H9 (cell line): Measurements from ENCODE around the gene TOR3A. TPM values are rescaled to one million over a fixed set of nuclear protein-coding genes. Genes with fewer than 3 reads are reported as not detected.

Experiments used
- DNase-seq: peaks from one replicate; pipeline ENCODE4 v3.0.0-alpha.2; 2017
- H2AFZ ChIP-seq: one replicate; pipeline ENCODE4 v1.6.1; 2013; ENCODE audit warnings: mild to moderate bottlenecking, low read length, control low read depth, moderate library complexity
- H2AK5ac ChIP-seq: 2 replicates; pipeline ENCODE4 v1.6.1; 2013; ENCODE audit warnings: low read length, control low read depth, mixed read lengths; ENCODE audit not compliant: insufficient read length
- H2BK120ac ChIP-seq: one replicate; pipeline ENCODE4 v1.6.1; 2013; ENCODE audit warnings: low read depth, mild to moderate bottlenecking, low read length, control low read depth, inconsistent platforms; ENCODE audit not compliant: poor library complexity, severe bottlenecking
- H2BK12ac ChIP-seq: 2 replicates; pipeline ENCODE4 v1.6.1; 2013; ENCODE audit warnings: low read length, control low read depth, mixed read lengths, low read depth; ENCODE audit not compliant: insufficient read length
- H2BK15ac ChIP-seq: 2 replicates; pipeline ENCODE4 v1.6.1; 2013; ENCODE audit warnings: low read depth, low read length, control low read depth
- H2BK20ac ChIP-seq: one replicate; pipeline ENCODE4 v1.6.1; 2013; ENCODE audit warnings: low read depth, mild to moderate bottlenecking, low read length, control low read depth, inconsistent platforms; ENCODE audit not compliant: poor library complexity, severe bottlenecking
- H2BK5ac ChIP-seq: 2 replicates; pipeline ENCODE4 v1.6.1; 2013; ENCODE audit warnings: low read length, control low read depth, mixed read lengths; ENCODE audit not compliant: insufficient read length
- H3K14ac ChIP-seq: 2 replicates; pipeline ENCODE4 v1.6.1; 2013; ENCODE audit warnings: low read length, control low read depth; ENCODE audit not compliant: insufficient read depth
- H3K18ac ChIP-seq: 2 replicates; pipeline ENCODE4 v1.6.1; 2013; ENCODE audit warnings: low read depth, mild to moderate bottlenecking, mixed read lengths, low read length, control low read depth; ENCODE audit not compliant: insufficient read length
- H3K23ac ChIP-seq: 2 replicates; pipeline ENCODE4 v1.6.1; 2013; ENCODE audit warnings: low read length, control low read depth, mixed read lengths, low read depth; ENCODE audit not compliant: insufficient read length
- H3K23me2 ChIP-seq: 2 replicates; pipeline ENCODE4 v1.6.1; 2013; ENCODE audit warnings: low read depth, mild to moderate bottlenecking, mixed read lengths, low read length, control low read depth; ENCODE audit not compliant: insufficient read length, poor library complexity, severe bottlenecking
- H3K27ac ChIP-seq: 2 replicates; pipeline ENCODE4 v1.5.1; 2013; ENCODE audit warnings: low read length, control low read depth, mixed read lengths, low read depth; ENCODE audit not compliant: insufficient read length
- H3K27me3 ChIP-seq: 2 replicates; pipeline ENCODE4 v1.6.1; 2013; ENCODE audit warnings: low read length, control low read depth, inconsistent platforms; ENCODE audit not compliant: insufficient read depth
- H3K4ac ChIP-seq: 2 replicates; pipeline ENCODE4 v1.6.1; 2013; ENCODE audit warnings: low read depth, mild to moderate bottlenecking, control low read depth, inconsistent platforms, low read length, moderate library complexity
- H3K4me1 ChIP-seq: 2 replicates; pipeline ENCODE4 v1.6.1; 2013; ENCODE audit warnings: low read length, control low read depth, inconsistent platforms; ENCODE audit not compliant: insufficient read depth
- H3K4me2 ChIP-seq: 2 replicates; pipeline ENCODE4 v1.6.1; 2013; ENCODE audit warnings: low read length, control low read depth, mixed read lengths; ENCODE audit not compliant: insufficient read length, insufficient read depth
- H3K56ac ChIP-seq: 2 replicates; pipeline ENCODE4 v1.6.1; 2013; ENCODE audit warnings: low read depth, mild to moderate bottlenecking, mixed read lengths, low read length, control low read depth; ENCODE audit not compliant: insufficient read length
- H3K79me1 ChIP-seq: 2 replicates; pipeline ENCODE4 v1.6.1; 2013; ENCODE audit warnings: low read depth, mild to moderate bottlenecking, moderate library complexity, low read length, control low read depth, inconsistent platforms; ENCODE audit not compliant: insufficient read depth, poor library complexity, severe bottlenecking
- H3K79me2 ChIP-seq: 2 replicates; pipeline ENCODE4 v1.6.1; 2013; ENCODE audit warnings: low read length, control low read depth, inconsistent platforms; ENCODE audit not compliant: insufficient read depth
- H3K9ac ChIP-seq: 2 replicates; pipeline ENCODE4 v1.6.1; 2013; ENCODE audit warnings: low read length, control low read depth, mixed read lengths; ENCODE audit not compliant: insufficient read length; ENCODE audit errors: extremely low read depth
- H3K9me3 ChIP-seq: one replicate; pipeline ENCODE4 v1.6.1; 2013; ENCODE audit warnings: low read depth, low read length, inconsistent platforms; ENCODE audit not compliant: control insufficient read depth
- H3T11ph ChIP-seq: one replicate; pipeline ENCODE4 v1.6.1; 2013; ENCODE audit warnings: mild to moderate bottlenecking, low read length, control low read depth, inconsistent platforms
- H4K20me1 ChIP-seq: one replicate; pipeline ENCODE4 v1.6.1; 2013; ENCODE audit not compliant: control insufficient read depth, insufficient read length, insufficient read depth
- H4K5ac ChIP-seq: 2 replicates; pipeline ENCODE4 v1.6.1; 2013; ENCODE audit warnings: low read depth, mild to moderate bottlenecking, mixed read lengths, low read length, control low read depth; ENCODE audit not compliant: insufficient read length
- H4K8ac ChIP-seq: replicated peaks from 2 replicates; pipeline ENCODE4 v1.6.1; 2013; ENCODE audit warnings: low read length, control low read depth, mixed read lengths, low read depth; ENCODE audit not compliant: insufficient read length
- H4K91ac ChIP-seq: 2 replicates; pipeline ENCODE4 v1.6.1; 2013; ENCODE audit warnings: low read depth, mild to moderate bottlenecking, moderate library complexity, mixed read lengths, low read length, control low read depth; ENCODE audit not compliant: insufficient read length
- H3K27ac Mint-ChIP-seq, 3 experiments: 2 replicates in 2 of 3; 3 replicates in 1 of 3; pipeline ENCODE4 v1.8.0; 2020 to 2021; ENCODE audit warnings: mixed read lengths in 3 of 3, mild to moderate bottlenecking in 1 of 3, moderate library complexity in 1 of 3
- H3K27me3 Mint-ChIP-seq: 2 replicates; pipeline ENCODE4 v1.8.0; 2021; ENCODE audit warnings: low read depth, mild to moderate bottlenecking, moderate library complexity, mixed read lengths
- H3K36me3 Mint-ChIP-seq, 3 experiments: 2 replicates in 2 of 3; 3 replicates in 1 of 3; pipeline ENCODE4 v1.8.0; 2020 to 2021; ENCODE audit warnings: low read depth in 3 of 3, mixed read lengths in 3 of 3; ENCODE audit not compliant: insufficient read depth in 1 of 3
- H3K4me1 Mint-ChIP-seq, 2 experiments: 2 replicates each; pipeline ENCODE4 v1.8.0; 2020; ENCODE audit warnings: mixed read lengths in 2 of 2
- H3K4me3 Mint-ChIP-seq, 2 experiments: 2 replicates in 1 of 2; 3 replicates in 1 of 2; pipeline ENCODE4 v1.8.0; 2020 to 2021; ENCODE audit warnings: mild to moderate bottlenecking in 2 of 2, mixed read lengths in 2 of 2, moderate library complexity in 1 of 2
- H3K9me3 Mint-ChIP-seq, 2 experiments: 2 replicates in 1 of 2; 3 replicates in 1 of 2; pipeline ENCODE4 v1.8.0; 2020; ENCODE audit warnings: mild to moderate bottlenecking in 2 of 2, mixed read lengths in 2 of 2, moderate library complexity in 1 of 2
- WGBS: extraction: QIAGEN DNeasy Blood & Tissue Kit; methylation state at CpG from one replicate; pipeline ENCODE4 v1.1.7; 2013; ENCODE audit warnings: missing lambda C conversion rate, low lambda C conversion rate, mixed read lengths; ENCODE audit not compliant: insufficient read length; ENCODE audit errors: extremely low coverage; 5-methylcytosine and 5-hydroxymethylcytosine counted together
- total RNA-seq: library from RNA; stranded (reverse); gene quantifications from 2 replicates; pipeline ENCODE4 v1.2.1, GENCODE V29; 2021
- TF ChIP-seq, protein P1 (sequence below): fragments of 200-600 bp; sonication (generic); conservative IDR thresholded peaks from 3 replicates; pipeline ENCODE4 v1.8.0; 2021; ENCODE audit warnings: antibody characterized with exemption, mild to moderate bottlenecking

The TOR3A gene
- total RNA-seq, 1 experiment from 2014 or later: 27.3 TPM

- no peak overlapping the region for H3K9ac ChIP-seq
- no peaks in the 10 kb centered on the region for H3K9me3 Mint-ChIP-seq
- no peaks in the 10 kb centered on the region for H3K79me2 ChIP-seq
- no peaks in the 10 kb centered on the region for H3K79me1 ChIP-seq
- H4K91ac ChIP-seq: no peak overlapping the region
- no peak overlapping the region for H4K5ac ChIP-seq
- no peak overlapping the region for H3K56ac ChIP-seq
- no CpG with 5 or more reads among the region's 1 CpG for whole genome bisulfite sequencing
- no peaks in the 10 kb centered on the region for H3K27me3 ChIP-seq
- H3K23me2 ChIP-seq: no peaks in the 10 kb centered on the region
- no peak overlapping the region for H3K4ac ChIP-seq
- no peak overlapping the region for H2BK5ac ChIP-seq
- H3K4me2 ChIP-seq: no peak overlapping the region
- TF ChIP-seq, protein P1, sequence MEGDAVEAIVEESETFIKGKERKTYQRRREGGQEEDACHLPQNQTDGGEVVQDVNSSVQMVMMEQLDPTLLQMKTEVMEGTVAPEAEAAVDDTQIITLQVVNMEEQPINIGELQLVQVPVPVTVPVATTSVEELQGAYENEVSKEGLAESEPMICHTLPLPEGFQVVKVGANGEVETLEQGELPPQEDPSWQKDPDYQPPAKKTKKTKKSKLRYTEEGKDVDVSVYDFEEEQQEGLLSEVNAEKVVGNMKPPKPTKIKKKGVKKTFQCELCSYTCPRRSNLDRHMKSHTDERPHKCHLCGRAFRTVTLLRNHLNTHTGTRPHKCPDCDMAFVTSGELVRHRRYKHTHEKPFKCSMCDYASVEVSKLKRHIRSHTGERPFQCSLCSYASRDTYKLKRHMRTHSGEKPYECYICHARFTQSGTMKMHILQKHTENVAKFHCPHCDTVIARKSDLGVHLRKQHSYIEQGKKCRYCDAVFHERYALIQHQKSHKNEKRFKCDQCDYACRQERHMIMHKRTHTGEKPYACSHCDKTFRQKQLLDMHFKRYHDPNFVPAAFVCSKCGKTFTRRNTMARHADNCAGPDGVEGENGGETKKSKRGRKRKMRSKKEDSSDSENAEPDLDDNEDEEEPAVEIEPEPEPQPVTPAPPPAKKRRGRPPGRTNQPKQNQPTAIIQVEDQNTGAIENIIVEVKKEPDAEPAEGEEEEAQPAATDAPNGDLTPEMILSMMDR: no peak
- no peak overlapping the region for H3K18ac ChIP-seq
- H3T11ph ChIP-seq: no peak overlapping the region
- no peaks in the 10 kb centered on the region for H3K9me3 ChIP-seq
- H3K4me1 Mint-ChIP-seq: no peaks in the 10 kb centered on the region
- H3K27ac Mint-ChIP-seq: no peak overlapping the region
- no peak overlapping the region for H4K8ac ChIP-seq
- no peak for DNase-seq
- no peak overlapping the region for H3K23ac ChIP-seq
- no peaks in the 10 kb centered on the region for H3K27me3 Mint-ChIP-seq
- H3K36me3 Mint-ChIP-seq: peaks cover 0 to 7% (median 3%) of the 10 kb centered on the region in 3 experiments; a peak in 3 of 7 replicates
- no peak overlapping the region for H3K27ac ChIP-seq
- H3K4me1 ChIP-seq: no peaks in the 10 kb centered on the region
- H3K4me3 Mint-ChIP-seq: no peak overlapping the region
- no peak overlapping the region for H2BK120ac ChIP-seq
- no peaks in the 10 kb centered on the region for H4K20me1 ChIP-seq
- H3K14ac ChIP-seq: no peak overlapping the region
- no peak overlapping the region for H2AFZ ChIP-seq
- H2AK5ac ChIP-seq: no peak overlapping the region
- no peak overlapping the region for H2BK12ac ChIP-seq
- no peak overlapping the region for H2BK15ac ChIP-seq
- H2BK20ac ChIP-seq: no peak overlapping the region
Measured at GRCh38 chr1:179048339-179049124, 33.3 kb upstream of the TOR3A start.
